HEK293 (cell line): ENCODE results near the gene FBXO10.

Experiments
- CTCF ChIA-PET: fragments of 350-600 bp; formaldehyde crosslinking; extraction: SDS; loops from one replicate; lab custom pipeline; 2021; ENCODE audit warnings: antibody characterized with exemption; lab: Yijun Ruan, JAX
- POLR2A ChIA-PET: fragments of 300-600 bp; formaldehyde crosslinking; extraction: SDS; loops from one replicate; lab custom pipeline; 2020; ENCODE audit warnings: antibody characterized with exemption, inconsistent platforms; lab: Yijun Ruan, JAX
- H3K27ac ChIP-seq: fragments of 200-500 bp; sonication (Bioruptor generic); 2 replicates; pipeline ENCODE4 v1.5.1; 2014; ENCODE audit warnings: low read depth, low read length, control low read depth, inconsistent platforms; ENCODE audit errors: extremely low read depth
- H3K36me3 ChIP-seq, 2 experiments: fragments of 200-500 bp in 1 of 2; sonication (Bioruptor generic) in 1 of 2; 1 replicate in 1 of 2; 2 replicates in 1 of 2; pipeline ENCODE4 v1.5.1; 2014 to 2017; ENCODE audit warnings: inconsistent platforms in 2 of 2, low read length in 2 of 2; ENCODE audit not compliant: control insufficient read depth in 2 of 2, insufficient read depth in 1 of 2
- H3K4me1 ChIP-seq: fragments of 200-500 bp; sonication (Bioruptor generic); 2 replicates; pipeline ENCODE4 v1.5.1; 2014; ENCODE audit warnings: mild to moderate bottlenecking, low read length, inconsistent platforms; ENCODE audit not compliant: control insufficient read depth, insufficient read depth
- H3K4me3 ChIP-seq: 2 replicates; pipeline ENCODE4 v1.5.1; 2011; ENCODE audit warnings: low read depth, mild to moderate bottlenecking, control low read depth, low read length, moderate library complexity
- H3K9me3 ChIP-seq: fragments of 200-500 bp; sonication (Bioruptor generic); 2 replicates; pipeline ENCODE4 v1.5.1; 2014; ENCODE audit warnings: low read depth, low read length, inconsistent platforms; ENCODE audit not compliant: control insufficient read depth, insufficient read depth
- GLI4 ChIP-seq: fragments of 450-650 bp; formaldehyde crosslinking; IDR thresholded peaks from 2 replicates; pipeline ENCODE4 v1.5.1; 2016; ENCODE audit warnings: missing biosample characterization, missing genetic modification characterization
- MEIS1 ChIP-seq: sonication (generic); formaldehyde crosslinking; IDR thresholded peaks from 2 replicates; pipeline ENCODE4 v1.8.1; 2022; ENCODE audit warnings: missing genetic modification reagents, mild to moderate bottlenecking, borderline replicate concordance
- MZF1 ChIP-seq: fragments of 450-650 bp; formaldehyde crosslinking; IDR thresholded peaks from 2 replicates; pipeline ENCODE4 v1.5.1; 2017; ENCODE audit warnings: missing biosample characterization, missing genetic modification characterization, borderline replicate concordance
- PRDM10 ChIP-seq: fragments of 450-650 bp; formaldehyde crosslinking; IDR thresholded peaks from 2 replicates; pipeline ENCODE4 v1.5.1; 2016; ENCODE audit warnings: missing biosample characterization, missing genetic modification characterization
- SCRT2 ChIP-seq: fragments of 450-650 bp; formaldehyde crosslinking; IDR thresholded peaks from 2 replicates; pipeline ENCODE4 v1.5.1; 2016; ENCODE audit warnings: missing biosample characterization, missing genetic modification characterization
- SP7 ChIP-seq: fragments of 450-650 bp; formaldehyde crosslinking; IDR thresholded peaks from 2 replicates; pipeline ENCODE4 v1.5.1; 2016; ENCODE audit warnings: missing biosample characterization, missing genetic modification characterization
- WT1 ChIP-seq: fragments of 450-650 bp; formaldehyde crosslinking; IDR thresholded peaks from 2 replicates; pipeline ENCODE4 v1.5.1; 2016; ENCODE audit warnings: missing biosample characterization, missing genetic modification characterization
- ZBTB26 ChIP-seq: fragments of 450-650 bp; formaldehyde crosslinking; optimal IDR thresholded peaks from 2 replicates; pipeline ENCODE3; 2016; ENCODE audit warnings: missing biosample characterization, mild to moderate bottlenecking, missing genetic modification characterization
- ZBTB44 ChIP-seq: fragments of 450-650 bp; IDR thresholded peaks from 2 replicates; pipeline ENCODE4 v1.5.1; 2018; ENCODE audit warnings: missing biosample characterization, mild to moderate bottlenecking, missing genetic modification characterization
- ZNF488 ChIP-seq: fragments of 450-650 bp; formaldehyde crosslinking; IDR thresholded peaks from 2 replicates; pipeline ENCODE4 v1.5.1; 2016; ENCODE audit warnings: missing biosample characterization, missing genetic modification characterization
- ZNF510 ChIP-seq: fragments of 450-650 bp; formaldehyde crosslinking; IDR thresholded peaks from 2 replicates; pipeline ENCODE4 v1.5.1; 2018; ENCODE audit warnings: mild to moderate bottlenecking, missing genetic modification characterization, missing biosample characterization; ENCODE audit not compliant: insufficient replicate concordance
- ZNF549 ChIP-seq: fragments of 450-650 bp; IDR thresholded peaks from 2 replicates; pipeline ENCODE4 v1.5.1; 2018; ENCODE audit warnings: missing biosample characterization, missing genetic modification characterization, mild to moderate bottlenecking, inconsistent platforms, moderate library complexity
- ZNF561 ChIP-seq: fragments of 450-650 bp; IDR thresholded peaks from 2 replicates; pipeline ENCODE4 v1.5.1; 2018; ENCODE audit warnings: missing biosample characterization, missing genetic modification characterization, borderline replicate concordance
- ZNF610 ChIP-seq: fragments of 450-650 bp; formaldehyde crosslinking; IDR thresholded peaks from 2 replicates; pipeline ENCODE4 v1.5.1; 2016; ENCODE audit warnings: missing biosample characterization, missing genetic modification characterization, borderline replicate concordance
- ZNF654 ChIP-seq: fragments of 450-650 bp; formaldehyde crosslinking; IDR thresholded peaks from 2 replicates; pipeline ENCODE4 v1.5.1; 2016; ENCODE audit warnings: low read depth, missing biosample characterization, missing genetic modification characterization
- ZNF791 ChIP-seq: fragments of 450-650 bp; formaldehyde crosslinking; IDR thresholded peaks from 2 replicates; pipeline ENCODE4 v1.5.1; 2016; ENCODE audit warnings: missing biosample characterization, missing genetic modification characterization
- ZSCAN23 ChIP-seq: fragments of 450-650 bp; formaldehyde crosslinking; IDR thresholded peaks from 2 replicates; pipeline ENCODE4 v1.5.1; 2016; ENCODE audit warnings: missing biosample characterization, missing genetic modification characterization
- ZXDB ChIP-seq: fragments of 450-650 bp; formaldehyde crosslinking; IDR thresholded peaks from 2 replicates; pipeline ENCODE4 v1.5.1; 2016; ENCODE audit warnings: missing biosample characterization, missing genetic modification characterization

FBXO10 gene

GRCh38 chr9:37611014-37611413 lies 34.8 kb upstream of the FBXO10 start:
- Histone ChIP-seq H3K4me1 (no peaks in the 10 kb centered on the region), H3K27ac (no peak overlapping the region), H3K36me3 (no peaks in the 10 kb centered on the region), H3K4me3 (no peak overlapping the region), H3K9me3 (no peaks in the 10 kb centered on the region)
- ChIA-PET POLR2A (no interaction called here), CTCF (interaction anchor here (0.9 kb wide), 1 partner anchor 458 kb away, joined by 4 read pairs; the partner anchor contains the start of gene SHB)
- TF ChIP-seq ZNF610 (no peak), SP7 (tag by site-specific recombination) (no peak), PRDM10 (tag by site-specific recombination) (no peak), SCRT2 (no peak), ZNF488 (tag by site-specific recombination) (no peak), ZNF791 (tag by site-specific recombination) (no peak), ZBTB26 (tag by site-specific recombination) (no peak), ZNF549 (tag by site-specific recombination) (no peak), ZBTB44 (no peak), ZSCAN23 (no peak), MEIS1 (CRISPR knock-in tag) (no peak), WT1 (tag by site-specific recombination) (no peak), ZNF510 (tag by site-specific recombination) (no peak), ZNF654 (no peak), ZNF561 (tag by site-specific recombination) (no peak)
- TF ChIP-seq, all 188 proteins: peak for 0

- ChIA-PET POLR2A (interaction anchor here (0.6 kb wide), 1 partner anchor 31 kb away, joined by 5 read pairs; no protein-coding TSS in a partner anchor), CTCF (interaction anchor here (2.7 kb wide), 1 partner anchor 15 kb away, joined by 8 read pairs; no protein-coding TSS in a partner anchor)
- Histone ChIP-seq H3K9me3 (no peaks in the 10 kb centered on the region), H3K4me3 (no peak overlapping the region), H3K36me3 (no peaks in the 10 kb centered on the region), H3K4me1 (no peaks in the 10 kb centered on the region), H3K27ac (no peak overlapping the region)
- TF ChIP-seq MZF1 (no peak), GLI4 (tag by site-specific recombination) (no peak), ZXDB (no peak)
These were observed 33.7 kb upstream of the FBXO10 start for GRCh38 chr9:37609735-37610397.
